Measurements from ENCODE around the gene ZNF212. TPM values are rescaled to one million over a fixed set of nuclear protein-coding genes. Genes with fewer than 3 reads are reported as not detected.

The ZNF212 gene
- total and polyA plus RNA-seq, 9 of the 15 experiments (the other 6 are each of a cell fraction or from before 2014, with no cell fraction given) = 1.8 to 21.4 (median 7.2) TPM

DNA sequence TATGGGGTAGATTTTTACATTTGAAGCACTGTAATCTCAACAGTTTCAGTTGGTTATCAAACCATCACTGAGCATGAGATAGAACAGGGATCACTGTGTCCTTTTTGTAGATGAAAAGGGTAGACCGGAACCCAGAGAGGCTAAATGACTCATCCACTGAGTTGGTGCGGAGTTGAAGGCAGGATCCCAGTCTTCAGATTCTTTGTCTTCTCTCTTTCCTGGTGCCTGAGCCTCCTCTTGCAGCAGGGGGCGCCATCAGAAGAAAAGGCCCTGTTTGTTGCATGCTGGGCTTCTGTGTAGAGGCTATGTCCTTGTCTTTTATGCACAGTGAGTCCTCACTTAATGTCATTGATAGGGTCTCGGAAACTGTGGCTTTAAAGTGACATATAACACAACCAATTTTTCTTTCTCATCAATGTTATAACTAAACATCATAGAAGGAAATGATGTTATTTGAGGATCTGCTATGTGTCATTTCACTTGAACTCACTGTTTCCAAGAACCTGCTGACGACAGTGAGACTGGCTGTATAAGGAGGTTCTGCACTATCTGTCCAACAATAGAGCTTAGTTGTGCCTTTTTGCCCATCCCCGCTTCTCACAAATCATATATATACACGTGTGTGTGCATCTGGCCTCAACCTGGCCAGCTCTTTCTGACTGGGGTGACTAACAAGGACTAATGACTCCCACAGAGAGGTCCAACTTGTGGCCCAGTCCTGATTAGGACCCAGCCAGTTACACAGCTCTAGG is 29.8 kb upstream of the ZNF212 start (continued):
- TF ChIP-seq ARID1B (IDR thresholded peaks at IDR 0.05) (peak; percentile 54; the same call in 1 of the 2 replicates), FOXK2 (conservative IDR thresholded peaks at IDR 0.05 in 1 of 2, IDR thresholded peaks at IDR 0.05 in 1 of 2; ENCODE audit: low read depth in 2 of 2) (no peak), PML (IDR thresholded peaks at IDR 0.05; ENCODE audit: low read length) (0 out of 2 replicates have a peak, but pooled peaks have one; percentile 21), KDM1A (IDR thresholded peaks at IDR 0.05) (0 out of 4 replicates have a peak, but pooled peaks of 1 of the 2 experiments have one; percentile 7), SMARCA4 (IDR thresholded peaks at IDR 0.05) (peak; percentile 42; the same call in 1 of the 2 replicates), XRCC5 (IDR thresholded peaks at IDR 0.05; ENCODE audit: low read depth, low read length) (peak; percentile 78; the same call in 1 of the 2 replicates), ZNF134 (CRISPR knock-in tag; conservative IDR thresholded peaks at IDR 0.05) (no peak), ARID4B (CRISPR knock-in tag; IDR thresholded peaks at IDR 0.05) (0 out of 2 replicates have a peak, but pooled peaks have one; percentile 43), ZNF239 (CRISPR knock-in tag; IDR thresholded peaks at IDR 0.05) (no peak), NRF1 (conservative IDR thresholded peaks at IDR 0.05 in 1 of 2, IDR thresholded peaks at IDR 0.05 in 1 of 2) (no peak; a peak in 1 of 4 replicates), ZNF445 (CRISPR knock-in tag; IDR thresholded peaks at IDR 0.05; ENCODE audit: low read depth) (peak; percentile 41; the same call in 1 of the 2 replicates), TEAD1 (CRISPR knock-in tag; IDR thresholded peaks at IDR 0.05) (0 out of 4 replicates have a peak, but pooled peaks of 1 of the 2 experiments have one; percentile 43), FOSL1 (tag; conservative IDR thresholded peaks at IDR 0.05) (peak; percentile 90), CTCF (IDR thresholded peaks at IDR 0.05 in 2 of 3, conservative IDR thresholded peaks at IDR 0.05 in 1 of 3; ENCODE audit: insufficient read depth in 2 of 3, low read depth in 1 of 3, low read length in 3 of 3) (peak; percentile 82 to 95 (median 84))
- TF ChIP-seq, protein P1, sequence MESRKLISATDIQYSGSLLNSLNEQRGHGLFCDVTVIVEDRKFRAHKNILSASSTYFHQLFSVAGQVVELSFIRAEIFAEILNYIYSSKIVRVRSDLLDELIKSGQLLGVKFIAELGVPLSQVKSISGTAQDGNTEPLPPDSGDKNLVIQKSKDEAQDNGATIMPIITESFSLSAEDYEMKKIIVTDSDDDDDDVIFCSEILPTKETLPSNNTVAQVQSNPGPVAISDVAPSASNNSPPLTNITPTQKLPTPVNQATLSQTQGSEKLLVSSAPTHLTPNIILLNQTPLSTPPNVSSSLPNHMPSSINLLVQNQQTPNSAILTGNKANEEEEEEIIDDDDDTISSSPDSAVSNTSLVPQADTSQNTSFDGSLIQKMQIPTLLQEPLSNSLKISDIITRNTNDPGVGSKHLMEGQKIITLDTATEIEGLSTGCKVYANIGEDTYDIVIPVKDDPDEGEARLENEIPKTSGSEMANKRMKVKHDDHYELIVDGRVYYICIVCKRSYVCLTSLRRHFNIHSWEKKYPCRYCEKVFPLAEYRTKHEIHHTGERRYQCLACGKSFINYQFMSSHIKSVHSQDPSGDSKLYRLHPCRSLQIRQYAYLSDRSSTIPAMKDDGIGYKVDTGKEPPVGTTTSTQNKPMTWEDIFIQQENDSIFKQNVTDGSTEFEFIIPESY (CRISPR knock-in tag; IDR thresholded peaks at IDR 0.05) = 0 out of 2 replicates have a peak, but pooled peaks have one; percentile 16
- TF ChIP-seq, protein P2, sequence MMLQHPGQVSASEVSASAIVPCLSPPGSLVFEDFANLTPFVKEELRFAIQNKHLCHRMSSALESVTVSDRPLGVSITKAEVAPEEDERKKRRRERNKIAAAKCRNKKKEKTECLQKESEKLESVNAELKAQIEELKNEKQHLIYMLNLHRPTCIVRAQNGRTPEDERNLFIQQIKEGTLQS (IDR thresholded peaks at IDR 0.05) = peak; percentile 89
- TF ChIP-seq, protein P2 (CRISPR knock-in tag; conservative IDR thresholded peaks at IDR 0.05) = 0 out of 2 replicates have a peak, but pooled peaks have one; percentile 51

Data from K562 (cell line).